PFSK-1 (cell line): Measurements from ENCODE around the gene ARL4C.

Experiments used
- FOXP2 ChIP-seq: optimal IDR thresholded peaks from 2 replicates; pipeline ENCODE3; 2011; ENCODE audit warnings: borderline replicate concordance, control low read depth, inconsistent platforms; ENCODE audit not compliant: insufficient read depth; ENCODE audit errors: extremely low read length, extremely low read depth
- POLR2AphosphoS5 ChIP-seq: IDR thresholded peaks from 2 replicates; pipeline ENCODE4 v1.6.1; 2012; ENCODE audit warnings: low read depth, mild to moderate bottlenecking, control low read depth, low read length, moderate library complexity
- SIN3A ChIP-seq: IDR thresholded peaks from 2 replicates; pipeline ENCODE4 v1.6.1; 2012; ENCODE audit warnings: mild to moderate bottlenecking, low read length, moderate library complexity, borderline replicate concordance; ENCODE audit not compliant: insufficient read depth
- TAF1 ChIP-seq: IDR thresholded peaks from 2 replicates; pipeline ENCODE4 v1.6.1; 2012; ENCODE audit warnings: low read length, control low read depth, borderline replicate concordance; ENCODE audit not compliant: insufficient read depth
- TF ChIP-seq, protein P1 (sequence below), 2 experiments: IDR thresholded peaks; 2 replicates each; pipeline versions ENCODE4 v1.6.1 to v1.8.0; 2011 to 2012; ENCODE audit warnings: low read depth in 2 of 2, low read length in 2 of 2, control low read depth in 1 of 2, inconsistent platforms in 1 of 2, mild to moderate bottlenecking in 1 of 2, moderate library complexity in 1 of 2; ENCODE audit not compliant: insufficient read depth in 1 of 2

ARL4C gene

GRCh38 chr2:234478121-234478858 is 18.6 kb downstream of the ARL4C start:
- TF ChIP-seq TAF1 (no peak), SIN3A (no peak)

- TF ChIP-seq TAF1 (no peak), FOXP2 (no peak), POLR2AphosphoS5 (no peak), SIN3A (no peak)
- TF ChIP-seq, protein P1, sequence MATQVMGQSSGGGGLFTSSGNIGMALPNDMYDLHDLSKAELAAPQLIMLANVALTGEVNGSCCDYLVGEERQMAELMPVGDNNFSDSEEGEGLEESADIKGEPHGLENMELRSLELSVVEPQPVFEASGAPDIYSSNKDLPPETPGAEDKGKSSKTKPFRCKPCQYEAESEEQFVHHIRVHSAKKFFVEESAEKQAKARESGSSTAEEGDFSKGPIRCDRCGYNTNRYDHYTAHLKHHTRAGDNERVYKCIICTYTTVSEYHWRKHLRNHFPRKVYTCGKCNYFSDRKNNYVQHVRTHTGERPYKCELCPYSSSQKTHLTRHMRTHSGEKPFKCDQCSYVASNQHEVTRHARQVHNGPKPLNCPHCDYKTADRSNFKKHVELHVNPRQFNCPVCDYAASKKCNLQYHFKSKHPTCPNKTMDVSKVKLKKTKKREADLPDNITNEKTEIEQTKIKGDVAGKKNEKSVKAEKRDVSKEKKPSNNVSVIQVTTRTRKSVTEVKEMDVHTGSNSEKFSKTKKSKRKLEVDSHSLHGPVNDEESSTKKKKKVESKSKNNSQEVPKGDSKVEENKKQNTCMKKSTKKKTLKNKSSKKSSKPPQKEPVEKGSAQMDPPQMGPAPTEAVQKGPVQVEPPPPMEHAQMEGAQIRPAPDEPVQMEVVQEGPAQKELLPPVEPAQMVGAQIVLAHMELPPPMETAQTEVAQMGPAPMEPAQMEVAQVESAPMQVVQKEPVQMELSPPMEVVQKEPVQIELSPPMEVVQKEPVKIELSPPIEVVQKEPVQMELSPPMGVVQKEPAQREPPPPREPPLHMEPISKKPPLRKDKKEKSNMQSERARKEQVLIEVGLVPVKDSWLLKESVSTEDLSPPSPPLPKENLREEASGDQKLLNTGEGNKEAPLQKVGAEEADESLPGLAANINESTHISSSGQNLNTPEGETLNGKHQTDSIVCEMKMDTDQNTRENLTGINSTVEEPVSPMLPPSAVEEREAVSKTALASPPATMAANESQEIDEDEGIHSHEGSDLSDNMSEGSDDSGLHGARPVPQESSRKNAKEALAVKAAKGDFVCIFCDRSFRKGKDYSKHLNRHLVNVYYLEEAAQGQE (IDR thresholded peaks at IDR 0.05; ENCODE audit: insufficient read depth in 1 of 2, low read depth in 2 of 2, low read length in 2 of 2): no peak
These were observed 20.1 kb downstream of the ARL4C start for GRCh38 chr2:234476766-234477165.

- no peak for TF ChIP-seq TAF1
These were observed 22.2 kb downstream of the ARL4C start for GRCh38 chr2:234474654-234475053.

- TF ChIP-seq FOXP2 (no peak), TAF1 (no peak), POLR2AphosphoS5 (no peak), SIN3A (no peak)
- TF ChIP-seq, protein P1 (IDR thresholded peaks at IDR 0.05; ENCODE audit: insufficient read depth in 1 of 2, low read depth in 2 of 2, low read length in 2 of 2): no peak
These were observed 24.7 kb downstream of the ARL4C start for GRCh38 chr2:234472155-234472554.

DNA sequence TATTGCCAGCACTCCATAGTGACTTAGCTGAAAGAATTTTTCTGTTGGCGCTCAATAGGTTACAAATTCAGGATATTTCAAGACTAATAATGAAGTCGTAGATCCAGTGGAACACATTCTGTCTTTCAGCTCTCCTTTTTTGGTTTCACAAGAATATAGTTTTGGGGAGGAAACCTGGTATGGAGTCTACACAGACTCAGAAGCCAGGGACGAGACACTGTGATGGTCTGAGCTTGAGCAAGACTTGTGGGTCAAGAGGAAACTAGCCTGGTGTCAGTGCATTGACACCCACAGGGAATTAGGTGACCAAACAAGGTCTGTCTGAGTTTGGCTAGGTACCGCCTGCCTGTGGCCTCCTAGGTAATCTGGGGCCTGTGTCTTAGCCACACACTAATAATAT is 26.9 kb downstream of the ARL4C start:
- TF ChIP-seq, protein P1 (IDR thresholded peaks at IDR 0.05; ENCODE audit: insufficient read depth in 1 of 2, low read depth in 2 of 2, low read length in 2 of 2): no peak
- TF ChIP-seq FOXP2: no peak
- TF ChIP-seq TAF1: no peak
- no peak for TF ChIP-seq POLR2AphosphoS5
- TF ChIP-seq SIN3A: no peak

GRCh38 chr2:234469251-234469845 is 27.5 kb downstream of the ARL4C start:
- TF ChIP-seq FOXP2 (no peak), POLR2AphosphoS5 (no peak), TAF1 (no peak), SIN3A (no peak)
- TF ChIP-seq, protein P1 (IDR thresholded peaks at IDR 0.05; ENCODE audit: insufficient read depth in 1 of 2, low read depth in 2 of 2, low read length in 2 of 2): no peak
